HG03378 (cell line): ENCODE measurements around the gene NET1.

ENCODE experiments used
- ATAC-seq: cut with Tn5 transposase; IDR thresholded peaks from one replicate; pipeline ENCODE4 v1.9.1; 2021; ENCODE audit warnings: mild to moderate bottlenecking, moderate library complexity; ENCODE audit not compliant: unreplicated experiment

The NET1 gene

DNA sequence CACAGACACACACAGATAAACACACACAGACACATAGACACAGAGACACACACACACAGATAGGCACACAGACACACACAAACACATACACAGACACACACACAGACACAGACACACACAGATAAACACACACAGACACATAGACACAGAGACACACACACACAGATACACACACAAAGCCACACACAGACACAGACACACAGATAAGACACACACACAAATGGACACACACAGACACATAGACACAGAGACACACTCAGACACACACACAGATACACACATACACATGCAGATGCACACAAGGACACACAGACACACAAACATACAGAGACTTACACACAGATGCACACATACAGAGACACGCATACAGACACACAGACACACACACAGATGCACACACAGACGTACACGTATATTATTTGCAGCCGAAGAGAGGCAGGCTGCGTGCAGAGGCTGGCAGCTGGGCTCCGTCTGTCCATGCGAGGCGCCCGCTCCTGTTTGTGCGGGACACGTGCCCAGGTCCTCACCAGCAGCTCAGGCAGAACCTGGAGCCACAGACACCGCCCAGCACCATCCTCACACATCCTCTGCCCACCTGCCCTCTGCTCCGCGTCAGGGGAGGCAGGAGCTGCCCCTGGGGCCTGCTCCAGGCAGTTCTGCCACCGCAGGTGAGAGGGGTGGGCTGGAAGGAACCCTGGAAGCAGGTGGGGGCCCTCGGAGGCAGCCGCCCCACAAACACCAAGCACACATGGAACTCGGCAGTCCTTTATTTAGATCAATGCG lies 85.8 kb downstream of the NET1 start:
- ATAC-seq, result no peak

DNA sequence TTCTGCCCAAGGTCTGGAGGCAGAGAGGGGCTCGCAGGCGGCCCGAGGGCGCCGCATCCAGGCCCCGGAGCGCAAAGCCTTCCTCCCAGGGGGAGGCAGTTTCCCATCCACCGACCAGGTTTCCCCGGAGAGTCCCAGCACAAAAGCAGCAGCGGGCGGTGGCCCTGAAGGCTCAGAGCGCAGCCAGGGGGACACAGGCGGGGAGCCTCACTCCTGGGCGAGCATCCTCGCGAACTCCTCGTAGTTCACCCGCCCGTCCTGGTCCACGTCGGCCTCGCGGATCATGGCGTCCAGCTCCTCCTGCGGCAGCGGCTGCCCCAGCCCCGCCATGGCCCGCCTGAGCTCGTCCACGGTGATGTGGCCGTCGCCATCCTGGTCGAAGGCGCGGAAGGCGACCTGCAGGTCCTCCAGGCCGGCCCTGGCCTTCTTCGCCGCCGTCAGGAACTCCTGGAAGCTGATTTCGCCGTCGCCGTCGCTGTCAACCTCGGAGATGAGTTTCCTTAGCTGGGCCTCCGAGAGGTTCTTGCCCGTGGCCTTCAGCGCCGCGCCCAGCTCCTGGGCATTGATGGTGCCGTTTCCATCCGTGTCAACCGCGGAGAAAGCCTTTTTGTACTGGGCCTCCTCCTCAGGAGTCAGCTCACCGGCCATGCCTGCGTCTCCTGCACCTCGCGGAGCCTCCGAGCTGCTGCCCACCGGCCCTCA lies 86.6 kb downstream of the NET1 start:
- ATAC-seq, result no peak

DNA sequence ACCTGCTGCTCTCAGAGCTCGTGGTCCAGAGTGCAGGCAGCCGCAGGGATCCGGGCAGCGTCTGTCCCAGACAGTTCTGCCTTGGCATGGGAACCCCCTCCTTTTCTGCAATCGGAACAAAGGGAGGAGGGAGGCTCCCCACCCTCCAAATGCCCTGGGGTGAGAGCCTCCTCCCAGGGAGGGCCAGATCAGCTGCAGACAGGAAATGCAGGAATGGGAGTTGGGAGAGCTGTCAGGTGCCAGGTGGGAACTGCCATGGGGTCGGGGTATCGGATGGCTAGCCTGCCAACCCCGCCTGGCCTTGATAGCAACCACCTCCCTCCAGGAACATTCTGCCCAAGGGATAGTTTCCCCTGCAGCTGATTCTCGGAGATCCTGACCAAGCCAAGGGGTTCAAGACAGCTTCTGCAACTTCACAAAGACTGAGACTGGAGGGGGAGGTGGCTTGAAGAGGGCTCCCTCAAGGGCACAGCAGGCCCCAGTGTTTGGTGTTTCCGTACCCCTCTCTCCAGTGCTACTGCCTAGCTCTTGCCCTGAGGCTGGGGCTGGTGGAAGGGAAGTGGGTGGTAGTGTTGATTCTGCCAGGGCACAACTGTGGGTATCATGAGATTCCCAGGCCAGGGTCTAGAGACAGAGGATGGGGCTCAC lies 87.3 kb downstream of the NET1 start, which contains the start of gene CALML5:
Gene CALML5 (minus strand): TSS at position 78 of the 648 bp plus-strand sequence. CDS start 132 bp downstream, outside the sequence.
- ATAC-seq, result no peak

DNA sequence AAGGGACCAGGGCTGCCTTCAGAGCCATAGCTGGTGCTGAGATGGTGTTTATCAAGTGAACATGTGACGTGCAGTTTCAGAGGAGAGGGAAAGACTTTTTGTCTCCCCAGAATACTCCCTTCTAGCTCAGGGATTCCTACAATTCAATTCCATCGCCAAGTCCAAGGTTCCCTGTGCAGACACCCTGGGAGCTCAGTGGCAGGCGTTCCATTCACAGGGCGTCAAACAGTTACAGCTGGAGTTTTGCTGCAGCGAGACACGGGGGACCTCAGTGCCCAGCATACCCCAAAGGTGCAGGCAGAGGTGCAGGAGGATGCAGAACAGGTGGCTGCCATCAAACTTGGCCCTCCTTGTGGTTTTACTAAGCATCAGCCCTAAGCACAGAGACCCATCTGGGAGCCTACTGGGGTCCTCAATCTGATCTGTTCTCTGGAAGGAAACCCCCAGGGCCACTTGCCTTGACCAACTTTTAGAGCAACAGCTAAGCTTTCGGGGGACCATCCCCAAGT lies 87.9 kb downstream of the NET1 start:
- no peak for ATAC-seq

DNA sequence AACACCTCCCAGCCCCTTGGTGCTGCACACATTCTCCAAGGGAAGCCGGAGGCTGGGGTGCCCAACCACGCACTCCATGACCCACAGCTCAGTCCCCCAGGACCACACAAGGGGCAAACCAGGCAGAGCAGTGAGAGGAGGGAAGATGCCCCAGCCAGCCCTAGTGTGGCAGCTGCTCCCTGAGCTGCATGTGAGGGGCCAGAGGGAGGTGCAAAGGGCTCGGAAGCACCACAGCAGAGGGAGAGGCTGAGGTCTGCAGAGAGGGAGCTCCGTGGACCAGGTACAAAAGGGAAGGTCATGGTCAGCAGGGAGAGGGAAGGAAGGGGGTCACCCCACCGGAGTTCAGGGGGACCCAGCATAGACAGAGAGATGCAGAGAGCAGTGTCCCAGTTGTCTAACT lies 88.6 kb downstream of the NET1 start:
- no peak for ATAC-seq

DNA sequence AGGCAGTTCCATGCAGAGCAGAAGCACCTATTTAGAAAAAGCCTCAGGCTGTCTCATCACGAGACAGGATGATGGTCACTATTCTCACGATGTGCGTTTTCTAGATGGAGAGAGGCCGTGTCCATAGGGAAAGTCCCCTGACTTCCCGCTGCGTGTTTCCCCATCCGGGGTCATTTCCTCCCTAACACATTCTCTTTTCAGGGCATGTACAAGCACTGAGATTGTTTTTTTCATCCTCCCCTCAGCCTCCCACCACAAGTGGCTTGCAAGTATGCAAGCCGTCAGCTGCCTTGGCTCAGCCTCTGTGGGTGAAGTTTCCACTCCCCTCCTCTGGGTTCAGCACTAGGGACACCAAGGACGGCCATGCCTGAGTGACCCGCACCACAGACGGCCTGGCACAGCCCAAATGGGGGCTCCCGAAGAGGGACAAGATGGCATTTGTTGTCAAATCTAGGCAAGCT lies 89.7 kb downstream of the NET1 start:
- ATAC-seq, result no peak

DNA sequence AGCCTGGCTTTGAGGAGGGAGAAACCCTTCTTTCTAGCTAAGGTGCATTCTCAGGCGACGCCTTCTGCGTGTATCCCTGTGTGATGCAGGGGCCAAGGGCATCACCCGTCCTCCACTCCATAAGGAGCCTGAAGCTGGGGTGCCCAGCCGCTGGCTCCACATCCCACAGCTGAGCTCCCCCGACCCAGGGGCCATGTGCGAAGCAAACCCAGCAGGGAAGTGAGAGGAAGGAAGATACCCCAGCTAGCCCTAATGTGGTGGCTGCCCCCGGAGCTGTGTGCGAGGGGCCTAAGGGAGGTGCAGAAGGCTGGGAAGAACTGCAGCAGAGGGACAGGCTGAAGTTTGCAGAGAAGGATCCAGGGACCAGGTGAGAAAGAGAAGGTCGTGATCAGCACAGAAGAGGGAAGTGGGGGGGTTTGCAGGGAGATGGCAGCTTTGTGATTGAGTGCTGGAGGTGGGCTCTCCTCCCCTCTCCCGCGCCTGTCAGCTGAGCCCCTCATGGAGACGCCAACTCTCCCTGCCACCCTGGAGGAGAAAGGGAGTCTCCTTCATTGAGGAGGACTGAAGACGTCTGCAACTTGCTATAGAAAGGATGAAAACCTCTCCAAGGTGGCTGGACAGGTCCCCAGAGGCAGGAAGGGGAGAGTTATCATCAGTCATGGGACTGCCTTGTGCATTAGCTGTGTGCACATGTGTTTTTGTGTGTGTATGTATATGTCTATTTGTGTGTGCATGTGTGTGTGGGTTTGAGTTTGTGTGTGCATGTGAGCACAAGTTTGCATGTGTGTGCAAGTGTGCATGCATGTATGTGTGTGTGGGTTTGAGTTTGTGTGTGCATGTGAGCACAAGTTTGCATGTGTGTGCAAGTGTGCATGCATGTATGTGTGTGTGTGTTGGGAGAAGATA lies 90.5 kb downstream of the NET1 start:
- ATAC-seq, result no peak

DNA sequence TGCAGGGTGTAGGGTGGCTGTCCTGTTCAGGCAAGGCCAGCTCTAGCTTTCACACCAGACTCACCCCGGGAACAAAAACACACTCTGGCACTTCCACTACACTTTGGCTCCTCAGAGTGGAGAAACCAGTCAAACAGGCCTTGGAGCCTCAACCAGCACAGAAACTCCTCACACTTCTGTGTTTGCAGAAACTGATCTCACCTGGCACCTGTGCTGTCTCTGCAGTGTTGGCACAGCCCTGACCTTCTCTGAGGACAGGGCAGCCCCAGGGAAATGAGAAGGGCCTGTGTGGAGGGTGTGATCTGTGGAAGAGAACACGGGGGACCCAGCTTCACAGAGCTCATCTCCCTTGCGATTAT lies 91.1 kb downstream of the NET1 start:
- no peak for ATAC-seq

DNA sequence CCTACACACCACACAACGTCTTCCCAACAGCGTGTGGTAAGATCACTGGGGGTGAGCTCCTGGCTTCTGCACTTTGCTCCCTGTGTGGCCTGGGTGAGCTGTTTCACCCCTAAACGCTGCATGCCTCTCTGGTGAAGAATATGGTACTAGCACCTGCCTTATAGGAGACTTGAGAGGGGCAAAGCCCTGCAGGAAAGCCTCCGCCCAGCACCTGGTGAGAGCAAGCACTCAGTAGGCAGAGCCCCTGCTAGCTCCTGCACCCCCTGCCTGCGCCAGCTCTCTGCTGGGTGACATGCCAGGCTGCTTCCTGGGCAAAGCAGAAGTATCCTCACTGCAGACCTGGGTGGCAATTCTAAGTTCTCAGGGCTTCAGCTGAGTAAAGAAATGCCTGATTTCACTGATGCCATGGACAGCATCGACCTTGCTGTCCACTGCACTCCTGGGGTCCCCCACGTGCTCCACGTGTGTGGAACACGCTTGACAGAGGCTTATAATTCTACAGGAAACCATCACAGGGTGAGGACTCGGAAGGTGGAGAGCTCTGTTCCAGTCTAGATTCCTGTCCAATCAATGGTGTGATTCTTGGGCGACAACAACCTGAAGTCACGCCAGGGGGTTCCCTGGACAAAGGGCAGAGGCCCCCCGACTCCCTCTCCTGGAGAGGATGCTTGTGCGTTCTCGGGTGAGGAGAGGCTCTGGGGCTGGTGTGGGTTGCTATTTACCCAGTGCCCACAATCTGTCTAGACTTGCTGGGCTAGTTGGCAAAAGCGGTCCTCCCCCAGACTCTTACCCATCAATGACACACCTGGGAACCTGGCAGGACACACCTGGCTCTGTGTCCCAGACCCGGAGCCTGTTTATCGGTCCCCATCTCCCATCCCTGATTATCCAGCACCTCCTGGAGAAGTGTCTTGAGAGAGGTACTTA lies 92.1 kb downstream of the NET1 start:
- ATAC-seq, result no peak

DNA sequence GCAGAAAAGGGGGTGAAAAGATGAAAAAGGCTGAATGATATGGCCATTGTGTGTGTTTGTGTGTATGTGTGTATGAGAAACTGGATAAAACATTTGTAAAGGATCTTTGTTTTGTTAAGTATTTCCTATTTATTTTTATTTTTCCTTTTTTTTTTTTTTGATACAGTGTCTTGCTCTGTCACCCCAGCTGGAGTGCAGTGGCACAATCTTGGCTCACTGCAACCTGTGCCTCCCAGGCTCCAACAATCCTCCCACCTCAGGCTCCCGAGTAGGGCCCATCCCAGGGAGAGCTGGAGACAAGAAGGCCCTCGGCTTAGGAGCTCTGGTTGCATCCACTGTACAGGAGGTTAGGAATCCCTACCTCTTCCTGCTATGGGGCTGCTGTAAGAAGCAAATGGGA lies 93.9 kb downstream of the NET1 start:
- ATAC-seq, result no peak

DNA sequence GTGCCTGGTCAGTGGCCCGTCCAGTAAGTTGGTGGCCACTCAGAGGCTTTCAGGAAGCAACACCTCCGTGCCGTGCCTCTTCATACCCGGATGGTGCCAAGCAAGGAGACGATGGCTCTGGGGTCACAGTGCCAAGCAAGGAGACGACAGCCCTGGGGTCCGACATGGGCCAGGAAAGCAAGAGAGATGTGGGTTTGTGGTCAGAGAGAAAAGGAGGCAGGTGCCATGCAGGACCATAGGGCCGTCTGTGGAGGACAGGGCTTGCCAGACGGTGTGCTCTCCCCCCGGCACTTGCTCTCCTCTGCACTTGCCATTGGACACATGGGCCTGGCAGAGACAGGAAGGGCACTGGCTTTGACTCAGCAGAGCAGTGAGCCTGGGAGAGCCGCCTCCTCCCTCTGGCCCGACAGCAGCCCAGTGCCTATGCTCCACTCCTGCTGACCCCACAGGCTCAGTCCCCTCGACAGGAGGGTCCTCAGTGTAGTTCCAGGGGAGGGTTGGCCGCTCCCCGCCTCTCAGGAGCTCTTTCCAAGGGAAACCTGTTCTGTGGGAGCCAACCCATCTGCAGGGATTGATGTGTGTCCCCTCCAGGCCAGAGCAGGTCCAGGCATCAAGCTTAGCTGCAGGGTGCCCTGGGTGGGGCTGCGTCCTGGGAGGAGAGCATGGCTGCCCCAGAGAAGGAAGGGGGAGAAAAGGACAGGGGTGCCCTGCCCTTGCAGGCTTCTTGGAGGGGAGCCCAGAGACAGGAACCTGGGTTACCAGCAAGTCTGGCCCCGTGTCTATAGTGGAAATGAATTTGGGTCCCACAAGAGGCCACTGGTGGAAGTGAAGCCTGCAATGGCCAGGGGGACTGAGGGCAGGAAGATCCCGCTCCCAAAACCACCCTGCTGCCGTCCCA lies 94.6 kb downstream of the NET1 start:
- no peak for ATAC-seq

DNA sequence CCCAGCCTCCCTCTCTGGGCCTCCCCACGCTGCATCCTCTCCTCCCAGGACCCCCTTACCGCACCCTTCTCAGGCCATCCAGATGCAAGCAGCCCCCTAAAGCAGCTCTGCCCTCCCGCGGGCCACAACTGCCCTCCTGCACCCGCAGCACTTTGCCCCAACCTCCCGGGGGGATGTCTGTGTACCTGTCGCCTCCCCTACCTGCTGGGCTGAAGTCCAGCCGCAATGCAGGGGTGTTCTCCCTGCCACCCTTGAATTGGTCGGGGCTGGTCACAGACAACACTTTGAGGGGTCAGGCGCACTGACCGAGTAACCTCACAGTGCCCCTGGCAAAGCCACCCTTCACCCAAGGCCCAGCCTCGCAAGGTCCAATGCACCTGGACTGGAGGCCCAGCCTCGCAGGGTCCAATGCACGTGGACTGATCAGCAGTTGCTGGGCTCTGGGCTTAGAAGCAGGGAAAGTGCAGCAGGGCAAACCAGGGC lies 95.3 kb downstream of the NET1 start:
- ATAC-seq, result no peak

DNA sequence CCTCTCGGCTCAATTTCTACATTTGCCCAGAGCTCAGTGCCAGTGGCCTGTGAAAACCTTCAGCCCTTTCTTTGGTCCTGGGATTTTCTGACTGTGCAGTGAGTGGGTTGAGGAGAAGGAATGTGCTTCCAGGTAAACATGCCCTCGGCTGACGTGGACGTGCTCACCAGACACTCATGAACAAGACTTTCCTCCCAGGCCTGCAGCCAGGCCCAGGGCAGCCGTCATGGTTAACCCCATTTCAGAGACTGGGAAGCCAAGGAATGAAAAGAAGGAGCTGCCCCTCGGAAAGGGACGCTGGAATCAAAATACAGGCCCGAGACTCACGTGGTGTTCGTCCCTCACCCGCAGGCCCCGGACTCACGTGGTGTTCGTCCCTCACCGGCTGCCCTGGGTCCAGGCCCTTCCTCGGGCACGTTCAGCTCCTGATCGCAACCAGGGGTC lies 95.8 kb downstream of the NET1 start:
- no peak for ATAC-seq
